ENCODE results near the gene SLC25A47.
"Not testable (repeated sequence)": the region's sequence is repeated elsewhere in the genome, so short reads cannot be mapped to it uniquely, and the experiment has no call there.

SLC25A47 gene

GRCh38 chr14:100340423-100340813 is 17.3 kb downstream of the SLC25A47 start:
- in situ Hi-C loops (cut with HindIII; ENCODE audit: low pct_unique_long_range_greater_than_20kb, low sequenced_read_pairs): no loop called here

GRCh38 chr14:100341301-100342031 is 18.3 kb downstream of the SLC25A47 start:
- TF ChIP-seq JUND (IDR thresholded peaks at IDR 0.05; ENCODE audit: low read depth): no peak
- no peak for DNase-seq (ENCODE audit: low read depth in 1 of 2, low spot score in 1 of 2)
- in situ Hi-C loops (cut with HindIII; ENCODE audit: low pct_unique_long_range_greater_than_20kb, low sequenced_read_pairs): no loop called here

More at GRCh38 chr14:100340423-100340813, 17.3 kb downstream of the SLC25A47 start:
- no peak for DNase-seq (ENCODE audit: low read depth in 1 of 2, low spot score in 1 of 2)
- TF ChIP-seq JUND (IDR thresholded peaks at IDR 0.05; ENCODE audit: low read depth): no peak

- no peak for TF ChIP-seq JUND (IDR thresholded peaks at IDR 0.05; ENCODE audit: low read depth)
- DNase-seq (ENCODE audit: low read depth in 1 of 2, low spot score in 1 of 2): no peak
- in situ Hi-C loops (cut with HindIII; ENCODE audit: low pct_unique_long_range_greater_than_20kb, low sequenced_read_pairs): no loop called here
Measured at GRCh38 chr14:100342195-100342594, 19.1 kb downstream of the SLC25A47 start.

GRCh38 chr14:100342826-100343225 is 19.7 kb downstream of the SLC25A47 start:
- DNase-seq (ENCODE audit: low read depth in 1 of 2, low spot score in 1 of 2); in situ Hi-C loops (cut with HindIII; ENCODE audit: low pct_unique_long_range_greater_than_20kb, low sequenced_read_pairs): not testable (repeated sequence)

GRCh38 chr14:100344657-100345056 is 21.5 kb downstream of the SLC25A47 start:
- DNase-seq (ENCODE audit: low read depth in 1 of 2, low spot score in 1 of 2); in situ Hi-C loops (cut with HindIII; ENCODE audit: low pct_unique_long_range_greater_than_20kb, low sequenced_read_pairs): not testable (repeated sequence)

GRCh38 chr14:100345711-100346110 is 22.6 kb downstream of the SLC25A47 start:
- no peak for TF ChIP-seq JUND (IDR thresholded peaks at IDR 0.05; ENCODE audit: low read depth)
- in situ Hi-C loops (cut with HindIII; ENCODE audit: low pct_unique_long_range_greater_than_20kb, low sequenced_read_pairs): no loop called here
- no peak for DNase-seq (ENCODE audit: low read depth in 1 of 2, low spot score in 1 of 2)

GRCh38 chr14:100346306-100347091 is 23.4 kb downstream of the SLC25A47 start:
- DNase-seq (ENCODE audit: low read depth in 1 of 2, low spot score in 1 of 2): no peak
- in situ Hi-C loops (cut with HindIII; ENCODE audit: low pct_unique_long_range_greater_than_20kb, low sequenced_read_pairs): no loop called here
- no peak for TF ChIP-seq JUND (IDR thresholded peaks at IDR 0.05; ENCODE audit: low read depth)

GRCh38 chr14:100348253-100348729 is 25.2 kb downstream of the SLC25A47 start:
- no peak for TF ChIP-seq JUND (IDR thresholded peaks at IDR 0.05; ENCODE audit: low read depth)
- in situ Hi-C loops (cut with HindIII; ENCODE audit: low pct_unique_long_range_greater_than_20kb, low sequenced_read_pairs): no loop called here
- DNase-seq (ENCODE audit: low read depth in 1 of 2, low spot score in 1 of 2): no peak

- no peak for TF ChIP-seq JUND (IDR thresholded peaks at IDR 0.05; ENCODE audit: low read depth)
- in situ Hi-C loops (cut with HindIII; ENCODE audit: low pct_unique_long_range_greater_than_20kb, low sequenced_read_pairs): no loop called here
- no peak for DNase-seq (ENCODE audit: low read depth in 1 of 2, low spot score in 1 of 2)
Measured at GRCh38 chr14:100348784-100349685, 25.9 kb downstream of the SLC25A47 start.

- DNase-seq (ENCODE audit: low read depth in 1 of 2, low spot score in 1 of 2): no peak
Measured at GRCh38 chr14:100350276-100350926, 27.3 kb downstream of the SLC25A47 start.

GRCh38 chr14:100350986-100351385 is 27.8 kb downstream of the SLC25A47 start:
- in situ Hi-C loops (cut with HindIII; ENCODE audit: low pct_unique_long_range_greater_than_20kb, low sequenced_read_pairs): no loop called here
- DNase-seq (ENCODE audit: low read depth in 1 of 2, low spot score in 1 of 2): no peak
- TF ChIP-seq JUND (IDR thresholded peaks at IDR 0.05; ENCODE audit: low read depth): no peak

More at GRCh38 chr14:100350276-100350926, 27.3 kb downstream of the SLC25A47 start:
- in situ Hi-C loops (cut with HindIII; ENCODE audit: low pct_unique_long_range_greater_than_20kb, low sequenced_read_pairs): no loop called here
- TF ChIP-seq JUND (IDR thresholded peaks at IDR 0.05; ENCODE audit: low read depth): no peak

- no peak for TF ChIP-seq JUND (IDR thresholded peaks at IDR 0.05; ENCODE audit: low read depth)
- no peak for DNase-seq (ENCODE audit: low read depth in 1 of 2, low spot score in 1 of 2)
- in situ Hi-C loops (cut with HindIII; ENCODE audit: low pct_unique_long_range_greater_than_20kb, low sequenced_read_pairs): no loop called here
Measured at GRCh38 chr14:100358396-100358795, 35.3 kb downstream of the SLC25A47 start.
